ENCODE results near the gene SCAPER.
"Not testable (repeated sequence)": the region's sequence is repeated elsewhere in the genome, so short reads cannot be mapped to it uniquely, and the experiment has no call there.

SCAPER gene

DNA sequence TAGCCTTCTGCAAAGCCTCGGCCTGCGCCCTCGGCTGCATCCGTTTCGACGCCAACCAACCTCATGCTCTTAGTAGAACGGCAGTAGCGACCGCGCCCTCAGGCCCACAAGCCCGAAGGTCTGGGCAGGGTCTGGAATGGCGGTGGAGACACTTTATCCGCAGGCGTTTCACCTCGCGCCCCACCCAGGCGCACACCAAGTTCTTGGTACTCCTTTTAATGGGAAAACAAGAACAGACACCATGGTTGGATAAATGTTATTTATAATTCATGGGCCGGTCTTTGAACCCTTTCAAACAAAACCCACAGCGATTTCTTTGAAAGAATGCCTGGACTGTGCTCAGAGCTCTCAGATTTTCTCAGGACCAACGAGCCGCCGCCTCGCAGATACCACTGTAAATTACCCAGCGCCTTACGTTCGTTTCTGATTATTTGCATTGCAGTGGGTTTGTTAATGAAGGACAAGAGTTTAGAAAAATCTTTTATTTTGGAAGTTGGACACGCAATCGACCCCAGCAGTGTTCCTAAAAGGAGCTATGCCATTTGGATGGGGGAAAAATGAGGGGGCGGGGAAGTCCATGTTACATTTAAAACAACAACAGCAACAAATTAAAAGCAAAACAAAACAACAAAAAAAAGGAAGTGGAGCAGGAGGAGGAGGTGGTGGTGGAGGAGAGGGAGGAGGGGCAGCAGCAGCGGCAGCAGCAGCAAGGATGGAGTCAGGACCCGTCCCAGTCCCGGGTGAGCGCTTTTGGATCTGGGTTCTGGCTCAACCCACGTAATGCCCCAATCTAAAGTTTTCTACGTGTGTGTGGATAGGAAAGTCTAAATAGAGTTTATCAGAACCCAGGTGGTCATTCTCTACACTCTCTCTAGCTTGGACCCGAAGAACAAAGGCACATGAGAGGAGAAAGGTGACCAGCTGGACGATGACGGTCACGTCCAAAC is 569.6 kb downstream of the SCAPER start:
- DNase-seq, result peak; percentile 43

DNA sequence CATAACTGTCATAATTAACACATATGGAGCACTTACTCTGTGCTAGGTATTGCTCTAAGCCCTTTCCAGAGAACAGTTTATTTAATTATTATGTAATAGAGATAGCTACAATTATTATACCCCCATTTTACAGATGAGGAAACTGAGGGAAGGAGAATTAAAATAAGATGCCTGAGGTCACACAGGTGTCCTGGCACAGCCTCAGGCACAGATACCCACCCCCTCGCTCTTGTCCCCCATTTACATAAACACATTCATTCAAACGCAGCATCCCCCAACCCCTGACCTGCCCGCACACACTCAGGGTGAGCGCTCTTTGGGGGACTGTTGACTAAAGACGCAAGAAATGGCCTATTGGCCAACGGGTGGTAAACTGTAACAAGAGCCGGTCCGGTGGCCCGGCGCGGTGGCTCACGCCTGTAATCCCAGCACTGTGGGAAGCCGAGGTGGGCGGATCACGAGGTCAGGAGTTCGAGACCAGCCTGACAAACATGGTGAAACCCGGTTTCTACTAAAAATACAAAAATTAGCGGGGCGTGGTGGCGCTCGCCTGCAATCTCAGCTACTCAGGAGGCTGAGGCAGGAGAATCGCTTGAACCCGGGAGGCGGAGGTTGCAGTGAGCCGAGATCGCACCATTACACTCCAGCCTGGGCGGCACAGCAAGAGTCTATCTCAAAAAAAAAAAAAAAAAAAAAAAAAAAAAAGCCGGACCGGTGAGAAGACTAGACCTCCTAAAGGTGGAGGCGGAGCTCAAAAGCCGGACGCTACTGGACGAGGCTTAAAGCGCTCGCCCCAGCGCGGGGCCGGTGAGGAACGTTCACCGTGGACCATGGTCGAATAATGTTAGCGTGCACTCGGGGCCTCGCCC is 570.5 kb downstream of the SCAPER start:
- no peak for DNase-seq

DNA sequence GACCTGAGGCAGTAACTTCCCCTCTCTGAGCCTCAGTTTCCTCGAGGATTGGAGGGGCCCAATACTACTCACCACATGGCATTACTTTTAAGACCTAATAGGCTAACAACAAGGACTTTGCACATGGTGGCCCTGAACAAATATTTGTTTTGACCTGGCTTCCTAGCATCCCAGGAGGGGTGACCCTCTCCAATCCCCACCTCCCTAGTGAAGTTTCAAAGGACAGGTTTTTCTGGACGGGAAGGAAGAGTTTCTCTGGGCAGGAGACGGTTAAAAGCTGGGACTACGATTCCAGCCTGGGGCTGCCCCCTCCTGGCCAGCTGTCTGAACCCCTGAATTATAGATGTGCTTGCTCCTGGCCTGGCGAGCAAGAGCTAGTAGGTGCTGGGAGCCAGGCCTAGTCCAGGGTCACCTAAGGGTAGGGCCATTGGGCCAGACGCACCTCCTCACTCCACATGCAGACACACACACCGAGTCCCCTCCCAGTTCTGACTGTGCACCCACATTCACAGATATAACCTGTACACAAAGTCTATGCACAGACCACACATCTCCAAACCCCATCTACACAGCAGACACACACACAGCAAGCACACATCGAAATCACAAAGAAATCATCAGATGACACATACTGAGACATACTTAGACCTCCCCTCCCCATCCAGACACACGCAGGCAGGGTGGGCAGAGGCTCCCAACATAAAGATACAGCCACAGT is 571.3 kb downstream of the SCAPER start:
- peak; percentile 34 for DNase-seq

DNA sequence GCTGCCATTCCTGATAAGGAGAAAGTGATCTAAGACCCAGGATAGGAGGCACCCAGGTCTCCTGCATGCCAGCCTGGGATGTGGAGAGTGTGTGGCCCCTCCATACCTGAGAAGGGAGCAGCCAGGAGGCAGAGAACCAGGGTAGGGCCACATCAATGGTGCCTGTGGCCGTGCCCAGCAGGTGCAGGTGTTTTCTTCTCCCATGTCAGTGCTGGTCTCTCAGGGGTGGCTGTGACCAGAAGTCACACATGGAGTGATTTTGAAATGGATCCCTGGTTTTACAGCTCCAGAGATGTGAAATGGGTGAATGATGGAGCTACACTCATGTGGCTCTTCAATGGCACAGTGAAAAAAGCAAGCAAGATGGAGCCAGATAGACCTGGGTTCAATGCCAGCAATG is 571.8 kb downstream of the SCAPER start:
- no peak for DNase-seq

DNA sequence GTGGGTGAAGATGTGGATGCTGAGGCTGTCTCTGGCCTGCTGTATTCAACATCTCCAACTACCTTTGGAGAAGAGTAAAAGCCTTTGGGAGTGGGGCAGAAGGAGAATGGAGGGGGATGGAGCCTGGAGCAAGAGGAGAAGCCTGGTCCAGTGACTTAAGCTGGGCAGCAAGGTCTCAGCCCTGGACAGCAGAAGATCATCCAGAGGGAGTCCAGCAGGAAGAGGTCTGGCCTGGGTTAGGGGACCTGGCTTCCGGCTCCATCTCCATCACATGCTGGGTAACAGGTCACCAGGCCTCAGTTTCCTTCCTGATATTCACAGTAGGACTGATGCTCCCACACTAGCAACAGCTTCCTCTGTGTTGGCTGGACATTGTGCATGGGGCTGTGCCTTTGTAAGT is 572.3 kb downstream of the SCAPER start:
- no peak for DNase-seq

DNA sequence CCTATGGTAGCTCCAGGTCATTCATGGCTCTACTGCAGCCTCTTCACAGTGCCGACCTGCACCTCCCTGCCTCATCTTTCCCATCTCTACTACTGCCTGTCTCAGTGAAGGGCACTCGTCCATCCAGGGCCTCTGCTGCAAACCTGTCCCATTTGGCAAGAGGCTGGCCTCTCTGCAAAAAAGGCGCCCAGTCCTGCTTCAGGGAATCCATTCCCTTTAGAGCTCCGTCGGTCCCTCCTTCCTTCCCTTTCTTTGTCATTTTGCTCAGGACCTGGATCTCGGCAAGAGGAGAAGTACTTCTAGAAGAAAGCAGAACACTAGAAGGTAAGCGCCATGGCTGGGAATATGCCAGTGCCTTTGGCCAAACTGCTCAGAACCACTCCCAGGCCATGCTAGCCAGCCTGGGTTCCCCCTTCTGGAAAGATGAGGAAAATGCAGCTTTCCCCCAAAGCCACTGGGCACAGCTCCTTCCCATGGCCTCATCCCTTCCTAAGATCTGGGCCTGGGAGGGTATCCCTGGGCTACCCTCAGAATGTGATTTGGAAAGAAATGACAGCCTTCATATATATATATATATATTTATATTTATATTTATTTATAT is 575.0 kb downstream of the SCAPER start:
- DNase-seq, result peak; percentile 57

DNA sequence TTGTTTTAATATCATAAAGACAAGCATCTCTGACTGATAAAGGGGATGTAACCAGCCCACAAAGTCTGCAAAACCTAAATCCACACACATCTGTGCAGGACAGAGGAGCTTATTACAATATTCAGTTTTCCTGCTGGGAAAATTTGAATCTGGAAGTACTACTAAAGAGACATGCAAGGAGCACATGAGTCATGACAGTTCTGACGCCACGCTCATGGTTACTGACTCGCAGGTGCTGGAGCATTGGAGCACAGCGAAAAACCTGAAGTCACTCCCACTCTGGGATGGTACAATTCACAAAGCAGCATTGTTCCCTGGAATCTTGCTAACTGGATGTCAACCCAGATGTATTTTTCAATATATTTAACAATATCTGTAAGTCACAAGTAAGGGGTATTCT is 576.2 kb downstream of the SCAPER start:
- no peak for DNase-seq

DNA sequence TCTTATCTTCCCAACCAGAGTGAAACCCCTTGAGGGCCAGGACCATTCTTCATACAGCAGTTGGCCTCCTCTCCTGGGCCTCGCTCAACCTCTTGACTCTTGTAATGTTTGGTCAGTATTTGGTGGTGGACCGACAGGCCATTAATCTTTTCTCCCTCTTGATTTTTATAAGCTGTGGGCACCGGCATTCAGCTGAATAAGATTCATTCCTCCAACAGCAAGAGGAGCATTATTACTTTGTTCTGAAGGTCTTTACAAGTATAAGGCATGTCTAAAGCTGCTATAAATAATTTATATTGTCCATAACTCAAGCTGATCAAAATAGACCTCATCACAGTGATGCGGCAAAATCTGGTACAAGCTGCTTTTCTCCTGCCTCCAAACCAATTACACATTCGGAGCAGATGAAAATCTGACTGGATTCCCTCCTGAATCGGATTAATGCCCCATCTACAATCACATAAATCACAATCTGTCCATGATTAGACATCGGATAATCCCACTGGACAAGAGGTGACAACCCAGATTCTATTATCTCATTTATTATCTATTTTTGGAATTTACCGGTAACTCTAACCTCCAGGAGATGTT is 576.9 kb downstream of the SCAPER start:
- DNase-seq, result no peak

DNA sequence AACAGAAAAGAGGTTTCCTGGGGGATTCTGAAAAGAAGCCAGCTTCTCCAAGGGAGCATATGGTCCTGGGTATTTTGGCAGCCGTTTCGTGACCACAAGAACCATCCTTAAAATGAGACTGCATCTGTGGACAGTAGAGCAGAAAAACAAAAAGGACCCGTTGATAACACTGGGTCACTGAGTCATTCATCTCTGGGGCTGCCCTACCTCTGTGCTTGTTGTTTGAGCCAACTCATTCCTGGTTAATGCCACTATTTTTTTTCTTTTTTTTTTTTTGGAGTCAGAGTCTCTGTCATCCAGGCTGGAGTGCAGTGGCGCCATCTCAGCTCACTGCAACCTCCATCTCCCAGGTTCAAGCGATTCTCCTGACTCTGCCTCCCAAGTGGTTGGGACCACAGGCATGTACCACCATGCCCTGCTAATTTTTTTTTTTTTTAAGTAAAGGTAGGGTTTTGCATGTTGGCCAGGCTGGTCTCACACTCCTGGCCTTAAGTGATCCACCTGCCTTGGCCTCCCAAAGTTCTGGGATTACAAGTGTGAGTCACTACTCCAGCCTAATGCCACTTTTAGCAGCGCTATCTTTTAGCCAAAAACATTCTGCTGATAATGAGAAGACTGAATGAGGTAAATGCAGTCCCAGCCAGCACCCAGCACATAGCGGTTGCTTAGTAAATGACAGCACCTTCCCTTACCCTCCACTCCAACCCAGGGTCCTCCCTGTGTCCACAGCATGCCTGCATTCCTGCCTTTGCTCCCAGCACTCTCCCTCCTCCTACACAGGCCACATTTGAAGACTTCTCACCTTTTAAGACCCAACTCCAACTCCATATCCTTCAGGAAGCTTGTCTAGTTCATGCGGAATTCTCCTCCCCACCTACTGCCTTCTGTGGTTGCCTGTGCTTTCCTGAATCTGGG is 577.7 kb downstream of the SCAPER start:
- DNase-seq, result no peak

DNA sequence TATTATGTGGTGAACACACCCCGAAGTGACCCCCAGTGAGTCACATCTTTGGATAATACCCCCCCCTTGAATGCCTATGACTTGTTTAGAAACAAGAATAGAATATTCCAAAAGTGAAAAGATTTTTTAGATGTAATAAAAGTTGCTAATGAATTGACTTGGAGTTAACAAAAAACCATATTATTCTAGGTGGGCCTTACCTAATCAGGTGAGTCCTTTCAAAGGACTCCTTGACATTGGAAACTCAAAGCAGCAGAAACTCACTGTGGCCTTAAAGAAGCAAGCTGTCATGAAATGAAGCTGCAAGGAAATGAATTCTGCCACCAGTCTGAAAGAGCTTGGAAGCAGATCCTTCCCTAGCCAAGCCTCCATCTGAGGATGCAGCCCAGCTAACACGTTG is 579.4 kb downstream of the SCAPER start:
- DNase-seq, result no peak

DNA sequence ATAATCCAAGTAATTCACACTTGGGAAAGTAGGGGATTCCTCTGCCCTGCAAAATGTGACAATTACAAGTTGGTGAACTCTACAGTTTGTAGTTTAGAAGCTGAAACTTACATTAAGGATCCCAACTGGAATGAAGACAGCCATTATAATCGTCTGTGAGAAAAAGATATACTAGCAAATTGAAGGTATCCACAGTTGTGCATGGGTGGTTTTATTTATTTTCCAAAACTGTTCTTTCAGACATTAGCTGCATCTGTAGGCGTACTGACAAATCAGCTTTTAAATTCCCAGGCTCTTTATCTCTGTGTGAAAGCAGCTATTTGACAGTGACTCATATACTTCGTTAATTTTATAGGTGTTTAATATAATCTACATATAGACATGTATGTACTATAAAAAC is 581.1 kb downstream of the SCAPER start:
- no peak for DNase-seq

DNA sequence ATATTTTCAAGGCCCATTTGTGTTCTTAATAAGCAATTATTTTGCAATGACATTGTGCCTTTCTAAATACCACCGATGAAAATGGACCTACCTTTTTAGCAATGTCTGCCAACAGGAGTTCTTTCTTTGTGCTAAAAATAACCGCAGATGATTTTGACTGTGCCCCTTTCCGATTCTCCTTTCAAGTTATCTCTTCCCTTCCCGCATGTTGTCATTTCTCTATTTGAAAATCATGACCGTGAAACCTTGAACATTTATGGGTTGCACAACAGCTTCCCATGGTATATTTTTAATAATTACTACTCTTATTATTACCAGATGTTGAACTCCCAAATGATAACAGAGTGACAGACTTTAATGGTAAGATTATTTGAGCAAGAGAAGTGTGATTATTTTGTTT is 583.5 kb downstream of the SCAPER start:
- no peak for DNase-seq

DNA sequence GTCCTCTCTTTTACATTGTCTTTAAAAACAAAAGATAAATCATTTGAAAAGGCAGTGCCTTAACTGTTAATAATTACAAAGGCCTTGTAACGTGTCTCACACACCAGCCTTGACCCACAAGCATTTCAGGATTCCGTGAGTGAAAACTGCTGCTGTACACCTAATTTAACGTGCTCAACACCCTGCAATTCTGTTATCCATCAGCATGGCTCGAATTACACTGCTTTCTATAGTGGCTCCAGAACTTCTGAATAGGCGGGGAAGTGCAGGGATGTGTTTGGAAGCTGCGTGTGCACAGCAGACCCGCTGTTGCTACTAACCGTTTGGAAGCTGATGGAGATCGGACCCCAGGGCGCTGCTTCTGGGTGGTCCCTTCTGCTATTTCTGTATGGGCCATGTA is 584.0 kb downstream of the SCAPER start:
- DNase-seq, result no peak

DNA sequence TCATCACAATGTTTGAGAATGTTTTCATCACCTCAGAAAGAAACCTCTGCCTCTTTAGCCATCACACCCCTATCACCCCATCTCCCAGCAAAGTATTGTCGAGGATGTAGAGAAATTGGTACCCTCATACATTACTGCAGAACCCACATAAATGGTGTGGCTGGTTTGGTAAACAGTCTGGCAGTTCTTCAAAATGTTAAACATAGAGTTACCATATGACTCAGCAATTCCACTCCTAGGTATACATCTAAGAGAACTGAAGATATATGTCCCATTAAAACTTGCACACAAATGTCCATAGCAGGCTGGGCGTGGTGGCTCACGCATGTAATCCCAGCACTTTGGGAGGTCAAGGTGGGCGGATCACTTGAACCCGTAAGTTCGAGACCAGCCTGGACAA is 585.1 kb downstream of the SCAPER start:
- no peak for DNase-seq

DNA sequence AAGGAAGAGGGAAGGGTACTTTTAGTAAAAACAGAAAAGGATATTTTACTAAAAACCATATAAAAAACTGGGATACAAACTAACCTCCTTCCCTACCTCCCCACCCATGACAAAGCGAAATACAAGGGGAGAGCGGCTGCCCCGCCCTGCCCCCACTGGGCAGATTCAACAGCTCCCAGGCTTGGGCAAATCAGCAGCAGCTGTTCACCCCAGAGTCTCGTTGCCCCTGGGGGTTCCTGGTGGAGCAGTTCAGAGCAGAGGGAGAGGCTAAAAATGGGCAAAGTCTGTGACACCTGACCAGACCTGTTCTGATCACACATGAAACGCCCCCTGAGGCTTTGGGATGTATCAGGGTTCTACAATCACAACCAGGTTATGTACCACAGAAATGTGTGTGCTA is 591.4 kb downstream of the SCAPER start:
- no peak for DNase-seq

DNA sequence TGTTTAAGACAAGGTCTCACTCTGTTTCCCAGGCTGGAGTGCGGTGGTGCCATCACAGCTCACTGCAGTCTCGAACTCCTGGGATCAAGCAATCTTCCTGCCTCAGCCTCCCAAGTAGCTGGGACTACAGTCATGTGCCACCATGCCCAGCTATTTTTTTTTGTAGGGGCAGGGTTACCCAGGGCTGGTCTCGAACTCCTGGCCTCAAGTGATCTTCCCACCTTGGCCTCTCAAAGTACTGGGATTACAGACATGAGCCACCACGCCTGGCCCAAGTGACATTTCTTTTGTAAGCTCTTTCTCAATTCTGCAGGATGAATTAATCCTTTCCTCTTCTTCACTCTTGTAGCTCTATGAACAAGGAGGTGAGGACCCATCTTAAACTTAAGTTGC is 592.0 kb downstream of the SCAPER start:
- DNase-seq, result not testable (repeated sequence)

DNA sequence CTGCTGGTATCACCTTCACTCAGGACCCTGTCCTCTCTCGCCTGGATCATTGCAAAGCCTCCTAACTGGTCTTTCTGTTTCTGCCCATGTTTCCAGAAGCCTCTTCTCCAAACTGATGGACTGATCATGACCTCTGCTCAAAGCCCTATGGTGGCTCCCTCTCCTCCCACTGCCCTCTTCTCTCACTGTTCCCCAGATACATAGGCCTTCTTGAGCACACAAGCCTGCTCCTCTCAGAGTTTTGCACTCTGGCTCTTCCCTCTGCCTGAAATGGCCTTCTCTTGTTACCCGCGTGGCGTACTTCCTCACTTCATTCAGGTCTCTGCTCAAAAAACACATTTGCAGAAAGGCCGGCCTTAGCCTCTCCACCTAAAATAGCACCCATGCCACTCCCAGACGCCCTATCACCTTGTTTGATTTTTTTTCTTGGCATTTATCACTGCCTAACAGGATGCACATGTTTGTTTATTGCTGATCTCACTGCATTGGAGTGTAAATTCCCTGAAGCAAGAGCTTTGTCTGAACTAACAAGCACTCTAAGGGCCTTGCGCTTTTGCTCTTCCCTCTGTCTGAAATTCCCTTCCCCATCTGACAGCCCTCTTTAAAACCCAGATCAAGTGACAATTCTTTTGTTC is 592.5 kb downstream of the SCAPER start:
- no peak for DNase-seq

DNA sequence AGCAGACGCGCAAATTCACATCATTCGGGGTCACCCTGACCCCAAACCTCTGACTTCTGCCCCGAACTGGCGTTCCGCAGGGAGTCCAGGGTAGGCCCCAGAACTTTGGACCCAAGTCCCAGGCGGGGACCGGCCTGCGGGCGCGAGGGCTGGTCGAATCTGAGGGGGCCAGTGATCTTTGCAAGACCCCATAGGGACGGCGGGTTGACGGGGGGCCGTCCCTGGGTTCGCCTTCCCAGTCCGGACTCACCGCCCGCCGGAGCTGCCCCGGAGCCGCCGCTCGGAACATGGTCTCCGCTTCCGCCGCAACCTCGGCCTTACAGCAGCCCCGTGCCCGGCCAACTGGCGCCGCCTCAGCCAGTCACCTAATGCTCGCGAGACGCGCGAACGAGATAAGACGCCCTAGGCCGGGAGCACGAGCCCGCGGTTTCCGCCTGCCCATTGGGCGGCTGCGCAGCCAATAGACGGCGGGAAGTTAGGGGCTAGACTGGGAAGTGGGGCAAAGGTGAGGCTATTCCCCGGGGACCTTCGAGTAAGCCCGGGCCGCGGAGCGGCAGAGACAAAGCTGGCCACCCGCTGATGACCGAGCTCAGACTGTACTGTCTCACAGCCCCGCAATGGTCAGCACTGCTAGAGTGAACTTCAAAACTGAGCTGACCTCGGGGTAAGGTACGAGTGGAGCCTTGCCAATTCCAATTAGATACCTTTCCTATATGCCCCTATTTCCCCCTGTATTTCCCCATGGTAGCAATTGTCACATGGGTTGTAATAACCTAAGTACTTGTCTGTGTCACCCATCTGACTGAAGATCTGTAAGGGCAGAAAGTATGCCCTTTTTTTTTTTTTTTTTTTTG is 593.8 kb downstream of the SCAPER start, which contains the start of gene ETFA:
TSS of gene ETFA (minus strand) at position 370 of the 854 bp plus-strand sequence. CDS start at position 289, 81 bp downstream.
- DNase-seq, result peak; percentile 99

DNA sequence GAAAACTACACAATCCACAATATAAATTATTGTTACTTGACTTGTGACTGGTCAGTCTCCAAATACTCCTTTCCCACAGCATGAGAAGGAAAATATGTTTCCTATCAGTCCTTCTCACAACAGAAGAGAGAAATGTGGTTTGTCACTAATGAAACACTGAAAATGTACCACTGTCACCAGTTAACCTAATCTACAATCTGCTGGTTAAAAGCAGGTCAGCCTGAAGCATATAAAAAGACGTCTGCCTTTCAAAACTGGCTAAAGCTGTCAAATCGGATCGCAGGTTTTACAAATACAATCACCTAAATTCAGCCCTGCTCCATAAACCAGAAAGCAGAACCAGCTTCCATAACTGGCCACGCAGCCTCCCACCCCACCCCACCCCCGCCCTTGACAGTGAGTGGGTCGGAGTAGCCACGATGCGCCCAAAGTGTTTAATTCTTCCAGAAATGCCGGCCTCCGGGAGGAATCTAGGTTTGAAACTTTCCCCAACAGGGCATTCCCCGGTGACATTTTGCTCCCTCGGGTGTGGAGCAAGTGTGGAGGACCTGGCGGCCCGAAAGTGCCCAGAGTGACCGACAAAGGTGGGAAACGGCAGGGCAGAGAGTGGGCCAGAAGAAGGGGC is 594.6 kb downstream of the SCAPER start:
- DNase-seq, result peak; percentile 58
